GM19452 (cell line): ENCODE data around the gene PSG5.
"Not testable (repeated sequence)": the region's sequence is repeated elsewhere in the genome, so short reads cannot be mapped to it uniquely, and the experiment has no call there.

ENCODE experiments used
- ATAC-seq: cut with Tn5 transposase; IDR thresholded peaks from one replicate; pipeline ENCODE4 v1.9.1; 2021; ENCODE audit not compliant: unreplicated experiment

The PSG5 gene

DNA sequence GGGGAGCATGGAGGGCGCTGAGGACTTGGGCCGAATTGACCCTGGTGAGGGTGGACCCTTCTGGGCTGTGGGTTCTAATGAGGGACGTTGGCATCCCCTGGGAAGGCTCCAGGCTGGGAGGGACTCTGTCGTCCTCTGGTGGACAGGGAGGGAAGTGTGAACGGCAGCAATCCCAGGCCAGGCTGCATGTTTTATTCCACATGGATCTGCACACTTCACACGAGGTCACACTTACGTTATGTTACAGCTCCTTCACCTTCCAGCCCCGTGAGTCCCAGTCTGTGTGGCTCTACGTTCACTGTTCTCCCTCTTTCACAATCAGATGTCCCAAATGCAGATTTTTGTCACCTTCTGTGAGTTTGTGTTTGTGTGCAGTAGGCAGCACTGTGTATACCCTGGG lies 1.8 kb upstream of the PSG5 start:
- ATAC-seq: not testable (repeated sequence)

DNA sequence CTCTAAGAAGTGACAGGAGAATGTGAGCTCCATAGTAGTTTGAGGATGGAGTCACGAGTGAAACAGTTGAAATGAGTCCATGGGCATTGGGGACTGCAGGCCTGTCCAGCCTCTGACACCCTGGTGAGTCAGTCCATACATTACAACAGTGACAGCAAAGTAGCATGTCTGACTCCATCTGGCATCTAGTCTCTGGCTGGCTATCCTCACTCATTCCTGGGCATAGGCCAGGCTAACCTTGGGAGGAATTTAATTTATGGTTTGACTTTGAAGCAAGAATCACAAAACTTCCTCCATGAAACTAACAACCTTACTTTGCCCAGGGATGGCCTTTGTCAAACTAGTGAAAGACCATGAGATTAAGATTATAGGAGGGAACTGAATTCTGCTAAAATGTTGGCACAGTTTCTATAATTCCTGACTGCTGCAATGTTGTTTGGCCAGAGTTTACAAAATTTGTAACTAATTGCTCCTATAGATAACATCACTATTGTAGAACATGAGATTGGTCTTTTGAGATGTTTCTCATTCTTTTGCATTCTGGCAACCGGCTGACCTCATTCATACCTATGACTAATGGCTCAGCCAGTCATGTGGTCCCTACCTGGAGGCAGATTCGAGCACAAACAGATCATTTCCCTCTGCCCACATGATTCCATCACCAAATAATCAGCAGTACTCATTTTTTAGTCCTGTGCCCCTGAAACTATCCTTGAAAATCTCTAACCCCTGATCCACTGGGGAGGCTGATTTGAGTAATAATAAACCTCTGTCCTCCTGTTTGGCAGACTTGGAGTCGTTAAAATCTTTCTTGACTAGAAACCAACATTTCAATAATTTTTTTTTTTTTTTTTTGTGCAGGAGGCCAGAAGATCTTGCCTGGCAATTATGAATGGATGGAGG lies 4.2 kb downstream of the PSG5 start:
- not testable (repeated sequence) for ATAC-seq

DNA sequence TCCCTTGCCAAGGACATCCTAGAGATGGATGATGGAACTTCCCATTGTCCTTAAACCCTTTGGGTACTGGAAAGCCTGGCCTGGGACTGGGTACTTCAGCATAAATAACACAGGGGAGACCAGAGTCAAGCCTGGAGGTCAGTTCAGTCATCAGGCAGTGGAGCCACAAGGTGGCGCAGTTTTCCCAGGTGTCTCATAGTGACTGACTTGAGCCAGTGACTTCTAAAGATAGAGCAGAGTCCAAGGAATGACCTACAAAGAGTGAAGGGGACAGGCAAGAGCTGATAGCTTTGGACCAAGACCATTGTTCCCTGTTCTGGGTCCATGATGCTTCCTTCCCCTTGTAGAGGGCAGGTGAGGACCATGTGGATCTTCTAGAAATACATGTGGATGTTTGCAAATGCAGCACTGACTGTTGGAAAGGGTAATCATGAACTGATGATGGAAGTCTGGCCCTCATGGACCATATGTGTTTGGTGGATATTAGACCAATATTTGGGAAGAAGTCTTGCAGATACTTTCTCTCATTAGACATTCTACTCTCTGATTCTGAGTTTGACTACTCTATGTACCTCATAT lies 6.7 kb downstream of the PSG5 start:
- ATAC-seq: not testable (repeated sequence)

DNA sequence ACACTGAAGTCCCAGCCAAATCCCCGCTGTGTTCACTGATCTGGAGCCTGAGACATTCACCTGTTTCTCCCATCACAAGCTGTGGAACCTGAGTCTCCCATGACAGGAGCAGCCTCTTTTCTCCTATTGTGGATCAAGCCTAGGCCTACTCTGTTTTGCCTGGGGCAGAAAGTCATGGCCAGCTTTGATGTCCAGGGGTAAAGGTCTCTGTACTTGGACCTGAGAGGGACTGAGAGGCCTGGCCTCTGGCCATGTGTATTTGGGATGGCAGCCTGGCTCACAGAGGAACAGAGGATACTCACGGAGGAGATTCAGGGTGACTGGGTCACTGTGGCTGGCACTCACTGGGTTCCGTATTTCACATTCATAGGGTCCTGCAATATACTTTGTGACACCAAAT lies 7.8 kb downstream of the PSG5 start:
- ATAC-seq: not testable (repeated sequence)

DNA sequence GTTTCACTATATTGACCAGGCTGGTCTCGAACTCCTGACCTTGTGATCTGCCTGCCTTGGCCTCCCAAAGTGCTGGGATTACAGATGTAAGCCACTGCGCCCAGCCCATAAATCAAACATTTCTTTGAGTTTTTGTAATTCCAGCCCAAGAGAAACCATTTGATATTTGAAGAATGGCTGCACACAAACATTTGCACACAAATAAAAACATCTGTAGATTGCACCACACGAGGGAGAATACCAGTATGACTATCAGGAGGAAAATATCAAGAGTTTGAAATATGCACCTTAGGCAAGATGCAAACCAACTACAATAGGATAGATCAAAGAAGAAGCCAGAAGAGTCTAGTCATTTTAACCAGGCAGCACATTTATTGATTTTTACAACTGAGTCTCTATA lies 20.4 kb downstream of the PSG5 start:
- ATAC-seq: not testable (repeated sequence)

DNA sequence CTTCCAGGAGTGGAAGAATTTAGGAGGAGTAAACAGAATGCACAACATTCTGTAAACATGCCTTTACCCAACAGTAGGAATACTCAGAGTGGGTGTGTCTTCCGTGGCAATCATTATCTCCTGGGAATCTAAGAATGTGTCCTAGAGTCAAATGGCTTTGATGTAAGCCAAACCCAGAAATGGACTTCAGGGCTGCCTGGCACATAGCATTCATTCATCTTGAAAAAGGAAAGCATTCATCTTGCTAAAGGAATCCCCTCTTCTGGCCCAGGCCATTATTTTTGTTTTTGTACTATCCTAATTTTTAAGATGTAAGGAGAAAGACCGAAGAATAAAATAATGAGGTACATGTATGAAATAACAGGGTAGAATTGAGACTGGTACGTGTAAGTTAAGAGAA lies 23.2 kb downstream of the PSG5 start:
- not testable (repeated sequence) for ATAC-seq

DNA sequence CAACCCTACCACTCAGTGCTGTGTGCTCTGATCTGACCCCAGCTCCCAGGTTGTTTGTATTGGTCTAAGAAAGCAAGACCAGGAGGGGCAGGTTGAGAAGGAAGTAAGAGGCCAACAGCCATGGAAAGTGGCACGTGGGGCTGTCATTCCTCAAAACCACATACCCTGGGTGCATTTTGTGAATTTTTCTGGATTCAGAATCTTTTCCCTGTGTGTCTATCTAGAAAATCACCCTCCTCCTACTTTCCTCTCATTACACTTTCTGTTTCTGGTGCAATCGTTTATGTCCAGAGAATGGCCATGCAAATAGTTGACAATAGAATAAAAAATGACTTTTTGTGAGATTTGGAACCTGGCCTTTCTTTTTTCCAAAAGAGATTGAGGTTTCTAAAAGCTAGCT lies 24.1 kb downstream of the PSG5 start:
- ATAC-seq: not testable (repeated sequence)

DNA sequence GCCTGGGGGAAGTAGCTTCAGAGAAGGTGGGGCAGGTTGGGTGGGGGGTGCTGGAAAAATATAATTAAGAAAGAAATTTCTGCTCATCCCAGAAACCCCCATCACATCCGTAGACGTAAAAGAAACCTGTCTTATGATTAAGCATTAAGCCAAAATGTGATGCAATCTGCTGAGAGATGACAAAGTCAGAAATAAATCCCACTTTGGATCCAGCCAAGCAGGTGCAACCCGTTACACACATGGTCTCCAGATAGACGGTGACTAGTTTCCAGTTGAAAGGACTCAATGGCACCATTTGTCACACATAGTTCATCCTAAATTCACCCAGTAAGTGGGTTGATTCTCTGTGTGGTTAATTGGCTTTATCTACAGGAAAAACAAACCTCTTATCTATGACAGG lies 34.1 kb downstream of the PSG5 start:
- ATAC-seq: no peak

DNA sequence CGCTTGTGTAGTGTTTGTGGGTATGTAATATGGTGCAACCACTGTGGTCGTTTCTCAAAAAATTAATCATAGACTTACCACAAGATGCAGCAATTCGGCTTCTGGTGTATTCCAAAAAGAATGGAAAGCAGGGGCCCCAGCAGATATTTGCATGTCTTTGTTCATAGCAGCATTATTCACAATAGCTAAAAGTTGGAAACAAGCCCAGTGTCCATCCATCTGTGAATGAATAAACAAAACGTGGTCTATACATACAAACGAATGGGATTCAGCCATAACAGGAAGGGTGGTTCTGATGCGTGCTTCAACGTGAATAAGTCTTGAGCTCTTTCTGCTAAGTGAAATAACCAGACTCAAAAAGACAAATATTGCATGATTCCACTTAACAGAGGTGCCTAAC lies 36.5 kb downstream of the PSG5 start:
- ATAC-seq: not testable (repeated sequence)

DNA sequence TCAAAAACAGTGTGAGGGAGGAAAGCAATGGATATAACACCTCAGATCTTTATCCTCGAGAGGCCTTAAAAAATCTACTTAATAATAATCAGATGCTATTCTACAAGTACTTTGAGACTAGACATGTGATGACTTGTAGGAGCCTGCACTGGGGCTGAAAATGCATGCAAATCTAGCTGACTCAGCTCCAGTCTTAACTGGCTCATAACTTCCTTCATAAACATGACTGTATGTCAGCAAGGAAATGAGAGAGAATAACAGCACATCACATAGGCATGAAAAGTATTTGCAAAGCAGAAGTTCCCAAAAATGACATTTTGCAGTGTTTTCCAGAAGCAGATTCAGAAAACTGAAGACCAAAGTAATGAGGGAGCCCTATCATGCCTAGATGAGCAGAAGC lies 38.1 kb downstream of the PSG5 start:
- no peak for ATAC-seq

DNA sequence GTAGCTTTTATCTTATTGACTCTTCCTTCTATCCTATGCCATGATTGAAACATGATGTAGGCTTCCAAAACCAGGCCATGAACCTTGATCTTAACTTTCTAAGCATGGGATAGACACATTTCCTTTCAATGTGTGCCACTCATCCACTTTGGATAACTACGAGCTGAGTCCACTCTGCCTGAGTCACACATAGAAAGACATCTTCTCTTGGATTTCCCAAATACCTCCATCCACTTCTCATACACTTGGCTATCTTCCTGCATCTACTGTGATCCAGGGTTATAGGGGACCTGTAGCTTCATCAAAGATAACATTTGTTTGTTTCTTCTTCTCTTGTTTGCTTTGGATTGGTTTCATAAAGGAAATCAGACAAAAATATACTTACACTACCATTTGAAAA lies 44.6 kb downstream of the PSG5 start:
- not testable (repeated sequence) for ATAC-seq

DNA sequence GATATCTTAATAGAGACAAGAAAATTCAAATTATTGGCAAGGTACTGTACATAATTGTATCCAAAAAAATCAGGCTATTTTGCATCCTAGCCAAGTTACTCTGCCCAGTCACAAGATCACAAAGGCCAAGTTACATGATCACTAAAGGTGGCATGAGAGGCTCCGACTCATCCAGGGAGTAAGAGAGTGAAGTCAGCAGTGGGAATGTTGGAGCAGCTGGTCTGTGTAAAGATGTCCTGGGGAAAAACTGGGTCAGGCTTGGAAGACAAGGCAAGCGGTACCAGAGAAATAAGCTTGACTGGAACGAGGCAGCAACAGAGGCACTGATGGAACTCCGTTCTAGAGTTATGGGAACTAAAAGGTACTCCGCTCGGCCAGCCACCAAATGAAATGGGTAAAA lies 53.6 kb downstream of the PSG5 start:
- no peak for ATAC-seq

DNA sequence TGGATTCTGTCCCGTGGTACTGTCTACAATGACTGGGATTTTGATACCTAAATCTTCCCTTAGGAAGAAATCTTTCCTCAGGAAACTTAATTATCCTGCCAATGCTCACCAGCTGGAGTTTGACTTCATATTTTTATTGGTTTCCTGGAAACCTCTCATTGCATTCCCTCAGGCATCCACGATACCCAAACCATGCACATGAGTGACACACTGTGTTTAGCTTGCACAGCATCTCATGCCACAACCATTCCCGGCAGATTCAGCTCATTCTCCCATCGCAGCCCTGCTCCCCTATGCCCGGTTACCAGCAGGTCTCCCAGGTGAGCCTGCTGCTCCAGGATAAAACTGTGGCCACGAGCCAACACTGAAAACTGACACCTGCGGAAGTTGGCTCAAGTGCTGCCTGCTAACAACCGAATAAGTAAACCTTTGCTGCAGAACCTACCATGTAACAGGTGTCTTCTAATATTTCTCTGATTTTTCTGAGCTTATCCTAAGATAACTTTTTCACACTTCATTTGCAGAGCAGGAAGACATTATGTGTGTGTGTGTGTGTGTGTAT lies 55.0 kb downstream of the PSG5 start:
- ATAC-seq: not testable (repeated sequence)

DNA sequence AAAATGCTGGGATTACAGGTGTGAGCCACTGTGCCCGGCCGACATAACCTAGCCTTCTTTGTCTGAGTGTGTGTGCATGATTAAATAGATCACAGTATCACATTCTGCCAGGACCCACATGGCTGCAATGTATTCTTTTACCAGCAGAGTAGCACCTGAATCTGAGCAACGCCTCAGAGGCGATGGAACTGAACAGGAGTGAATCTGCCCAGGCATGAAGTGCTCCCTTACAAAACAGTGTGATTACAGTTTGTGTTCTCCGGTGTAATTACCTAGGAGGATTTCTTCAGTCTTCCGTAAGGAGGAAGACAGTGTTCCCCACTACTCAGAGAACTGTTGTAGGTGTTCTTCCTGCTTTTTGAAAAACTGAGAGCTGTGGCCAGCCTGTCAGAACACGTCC lies 57.1 kb downstream of the PSG5 start:
- not testable (repeated sequence) for ATAC-seq

DNA sequence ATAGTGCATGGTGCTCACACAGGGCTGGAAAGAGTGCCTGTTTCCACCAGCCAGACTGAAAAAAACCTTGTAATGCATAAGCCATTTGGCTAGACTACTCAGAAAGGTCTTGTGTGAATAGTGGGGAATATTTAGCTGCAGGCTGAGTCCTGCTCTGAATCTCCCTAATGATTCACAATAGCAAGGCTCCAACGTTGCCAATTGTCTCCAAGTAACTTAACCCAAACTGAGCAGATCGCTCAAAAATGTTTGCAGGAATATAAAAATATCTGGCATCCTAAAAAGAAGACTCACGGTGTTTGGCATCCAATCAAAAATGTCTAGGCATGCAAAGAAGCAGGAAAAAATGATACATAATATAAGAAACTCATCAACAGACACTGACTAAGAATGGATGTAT lies 59.0 kb downstream of the PSG5 start:
- ATAC-seq: not testable (repeated sequence)

DNA sequence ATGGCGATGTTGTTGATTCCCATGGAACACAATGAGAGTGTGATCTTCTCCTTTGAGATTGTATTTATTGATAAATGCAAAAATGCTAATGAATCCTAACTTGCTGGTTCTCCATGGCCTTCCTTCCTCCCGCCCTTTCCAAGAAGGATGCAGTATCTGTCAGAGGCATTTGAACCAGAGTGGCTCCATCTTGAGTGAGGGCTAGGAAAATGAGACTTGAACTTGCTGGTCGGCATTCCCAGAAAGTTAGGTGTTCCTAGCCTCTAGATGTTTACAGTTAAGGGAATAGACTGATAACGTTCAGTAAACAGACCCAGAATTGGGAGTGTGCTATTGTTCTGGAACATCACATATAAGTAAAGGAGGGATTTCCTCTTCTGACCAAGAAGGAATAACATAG lies 59.6 kb downstream of the PSG5 start:
- ATAC-seq: no peak

DNA sequence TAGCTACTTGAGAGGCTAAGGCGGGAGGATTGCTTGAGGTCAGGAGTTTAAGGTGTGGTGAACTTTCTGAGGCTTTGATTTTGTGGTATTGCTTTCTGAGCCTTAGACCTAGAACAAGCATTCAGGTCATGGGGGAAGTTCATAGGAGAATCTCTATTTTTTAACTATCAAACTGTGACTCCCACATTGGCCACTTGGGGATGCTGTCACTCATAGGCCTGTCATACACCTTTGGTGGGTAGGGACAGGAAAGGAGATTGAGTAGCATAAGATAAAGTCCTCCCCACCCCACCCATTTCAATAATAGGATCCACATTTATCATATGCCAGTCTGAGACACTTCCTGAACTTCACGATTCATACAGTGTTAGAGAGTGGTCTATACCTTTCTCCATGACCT lies 62.0 kb downstream of the PSG5 start:
- no peak for ATAC-seq

DNA sequence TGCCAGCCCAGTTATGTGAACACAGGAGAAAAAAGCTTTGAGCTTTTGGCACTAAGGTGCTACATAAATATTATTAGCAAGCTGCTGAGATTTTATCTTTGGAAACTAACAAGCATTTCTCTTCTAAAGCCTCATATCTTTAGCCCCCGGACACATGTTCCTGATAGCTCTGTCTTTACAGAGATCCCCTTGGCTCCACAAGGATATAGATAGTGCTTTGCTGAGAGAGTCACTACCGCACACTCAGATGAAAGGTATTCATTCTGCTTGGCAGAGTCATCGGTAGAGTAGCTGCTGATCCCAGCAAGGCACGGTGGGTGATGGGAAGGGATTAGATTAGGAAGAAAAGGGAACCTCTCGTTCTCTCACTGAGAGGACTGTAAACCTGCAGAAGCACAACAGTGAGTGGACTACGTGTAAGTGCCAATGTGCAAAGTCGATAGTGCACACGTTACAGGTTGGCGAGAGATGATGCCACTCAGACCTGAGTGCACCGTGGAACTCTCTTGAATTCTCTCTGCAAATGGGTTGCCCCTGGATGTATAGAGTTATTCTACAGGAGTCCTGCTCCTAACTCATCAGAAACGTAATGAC lies 65.8 kb downstream of the PSG5 start:
- not testable (repeated sequence) for ATAC-seq

DNA sequence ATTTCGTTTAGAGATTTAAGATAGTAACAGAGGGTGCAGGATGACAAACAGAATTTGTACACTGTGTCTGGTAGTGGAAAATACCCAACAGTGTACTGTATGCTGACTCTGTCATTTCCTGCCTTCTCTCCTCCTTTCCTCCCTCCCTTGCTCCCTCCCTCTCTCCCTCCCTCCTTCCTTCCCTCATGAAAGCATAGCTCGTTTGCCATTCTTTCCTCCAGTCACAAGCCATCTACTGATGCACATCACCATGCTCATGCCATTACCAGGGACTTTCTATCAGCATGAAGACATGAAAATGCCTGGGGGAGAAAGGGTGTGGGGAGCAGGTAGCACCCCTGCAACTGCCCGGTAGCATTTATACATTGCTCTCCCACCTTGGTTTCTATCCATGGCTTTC lies 66.8 kb downstream of the PSG5 start:
- ATAC-seq: not testable (repeated sequence)
